CD1c-positive myeloid dendritic cell (primary cell): ENCODE data around the gene SLC7A4.
A peak's percentile ranks its signal among the peaks of the same experiment; 100 is the strongest.
"Not testable (repeated sequence)": the region's sequence is repeated elsewhere in the genome, so short reads cannot be mapped to it uniquely, and the experiment has no call there.

Source experiments
- DNase-seq: peaks from one replicate; pipeline ENCODE4 v3.0.0-alpha.2; 2016; ENCODE audit errors: extremely low spot score

SLC7A4 gene

DNA sequence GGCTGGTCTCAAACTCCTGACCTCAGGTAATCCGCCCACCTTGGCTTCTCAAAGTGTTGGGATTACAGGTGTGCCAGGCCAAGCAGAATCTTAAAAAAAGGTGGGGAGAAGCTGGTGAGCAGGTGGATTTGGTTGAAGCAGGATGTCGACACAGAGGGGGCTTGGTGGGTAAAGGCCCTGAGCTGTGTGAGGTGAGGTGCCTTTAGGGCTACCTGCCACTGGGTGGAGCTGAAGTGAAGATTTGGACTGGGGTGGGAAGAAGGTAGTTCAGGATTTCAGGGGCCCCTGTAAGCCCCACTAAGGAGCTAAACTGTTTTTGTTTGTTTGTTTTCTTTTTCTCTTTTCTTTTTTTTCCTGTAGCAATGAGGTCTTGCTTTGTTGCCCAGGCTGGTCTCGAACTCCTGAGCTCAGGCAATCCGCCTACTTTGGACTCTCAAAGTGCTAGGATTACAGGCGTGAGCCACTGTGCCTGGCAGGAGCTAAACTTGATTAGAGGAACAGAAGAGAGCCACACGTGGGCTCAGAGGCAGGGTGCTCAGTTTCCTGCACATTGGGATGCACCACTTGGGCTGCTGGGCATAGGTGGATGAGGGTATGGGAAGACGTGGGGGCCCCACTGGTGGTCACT, 11.4 kb downstream of the SLC7A4 start:
- DNase-seq = peak; percentile 8

DNA sequence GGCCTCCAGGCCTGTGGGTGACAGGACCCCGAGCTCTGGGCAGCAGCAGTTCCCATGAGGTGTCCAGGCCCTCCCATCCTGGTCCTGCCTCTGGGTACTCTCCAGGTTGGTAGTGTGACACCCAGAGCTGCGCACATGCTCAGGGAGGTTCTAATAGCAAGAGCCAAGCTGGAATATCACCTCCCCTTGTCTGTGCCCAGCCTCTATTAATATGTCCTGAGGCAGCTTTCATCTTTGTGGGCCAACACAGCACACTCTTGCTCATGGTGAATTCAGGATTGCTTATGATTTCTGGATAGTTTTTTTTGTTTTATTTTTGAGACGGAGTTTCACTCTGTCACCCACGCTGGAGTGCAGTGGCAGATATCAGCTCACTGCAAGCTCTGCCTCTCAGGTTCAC, 14.0 kb downstream of the SLC7A4 start:
- no peak for DNase-seq

- no peak for DNase-seq
Measured at GRCh38 chr22:21016644-21017420, 15.5 kb downstream of the SLC7A4 start.

DNA sequence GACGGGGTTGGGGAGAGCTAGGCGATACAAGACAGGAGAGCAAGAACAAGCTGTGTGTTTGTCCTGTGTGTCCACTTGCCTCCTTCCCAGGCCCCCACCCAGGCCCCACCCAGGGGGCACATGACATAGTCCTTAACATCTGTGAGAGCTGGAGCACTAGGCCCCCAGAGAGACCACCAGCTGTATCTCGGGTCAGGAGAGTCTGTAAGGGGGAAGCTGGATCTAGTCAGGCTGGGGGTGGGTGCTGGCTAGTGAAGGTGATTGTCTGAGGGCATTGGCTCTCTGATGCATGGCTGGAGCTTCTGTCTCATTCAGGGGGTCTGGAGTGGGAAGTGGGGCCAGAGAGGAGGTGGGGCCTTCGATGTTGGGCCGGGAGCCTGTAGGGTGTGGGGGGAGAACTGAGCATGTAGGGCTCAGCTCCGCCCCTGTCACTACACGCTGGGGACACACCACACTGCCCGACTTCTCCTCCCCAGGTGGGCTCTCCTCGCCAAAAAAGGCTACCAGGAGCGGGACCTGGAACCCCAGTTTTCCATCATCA, 16.8 kb downstream of the SLC7A4 start:
- no peak for DNase-seq

DNA sequence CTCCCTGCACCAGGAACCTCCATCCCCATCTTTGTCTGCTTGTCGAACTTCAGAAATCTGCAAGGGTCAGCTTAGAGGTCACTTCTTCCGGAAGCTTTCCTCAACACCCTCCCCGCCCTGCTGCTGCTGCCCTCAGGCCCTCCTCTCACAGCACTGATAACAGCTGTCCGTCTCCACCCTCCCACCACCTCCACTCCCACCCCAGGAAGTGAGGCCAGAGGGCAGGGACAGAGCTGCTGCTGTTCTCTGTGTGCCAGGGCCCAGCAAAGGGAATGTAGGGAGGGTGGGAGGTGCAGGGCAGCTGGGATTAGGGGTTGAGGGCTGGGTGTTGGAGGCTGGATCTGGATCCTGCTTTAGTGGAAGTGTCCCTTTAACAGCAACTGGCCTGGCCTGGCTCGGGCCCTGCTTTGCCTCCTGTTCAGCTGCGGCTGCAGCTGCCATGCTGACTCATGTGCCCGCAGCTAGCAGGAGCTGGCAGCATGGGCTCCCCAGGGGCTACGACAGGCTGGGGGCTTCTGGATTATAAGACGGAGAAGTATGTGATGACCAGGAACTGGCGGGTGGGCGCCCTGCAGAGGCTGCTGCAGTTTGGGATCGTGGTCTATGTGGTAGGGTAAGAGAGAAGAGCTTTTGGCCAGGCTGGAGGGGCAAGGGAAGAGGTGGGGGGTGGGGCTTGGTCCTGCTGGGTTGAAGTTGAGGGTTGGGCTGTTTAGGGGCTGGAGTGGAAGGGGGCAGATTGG, 17.5 kb downstream of the SLC7A4 start, which contains the start of gene P2RX6:
Gene P2RX6 (plus strand): TSS at position 440 of the 740 bp plus-strand sequence. CDS start 10 bp downstream, at position 450.
- peak; percentile 66 for DNase-seq

DNA sequence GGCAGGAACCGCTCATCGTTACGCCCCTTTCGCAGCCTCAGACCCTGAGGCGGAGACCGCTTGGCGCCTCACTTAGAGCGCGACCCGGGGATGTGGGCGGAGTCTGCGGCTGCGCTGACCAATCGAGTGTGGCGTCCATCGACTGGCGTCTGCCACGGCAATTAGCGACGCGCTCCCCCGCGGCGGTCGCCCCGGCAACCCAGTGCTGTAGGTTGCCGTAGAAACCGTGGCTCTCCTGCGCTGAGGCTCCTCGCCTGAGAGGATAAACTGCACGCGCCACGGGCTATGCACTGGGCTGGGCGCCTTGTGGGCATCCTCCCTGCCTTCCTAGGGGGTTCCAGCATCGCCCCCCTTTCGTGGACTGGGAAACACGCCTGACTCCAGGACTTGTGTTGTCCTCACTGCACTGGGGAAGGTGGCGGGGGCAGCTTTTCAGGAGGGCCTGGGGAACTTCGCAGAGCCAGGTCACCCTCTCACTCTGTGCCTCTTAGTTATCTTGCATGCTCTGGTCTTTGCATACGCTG, 18.1 kb downstream of the SLC7A4 start:
- DNase-seq = peak; percentile 95

DNA sequence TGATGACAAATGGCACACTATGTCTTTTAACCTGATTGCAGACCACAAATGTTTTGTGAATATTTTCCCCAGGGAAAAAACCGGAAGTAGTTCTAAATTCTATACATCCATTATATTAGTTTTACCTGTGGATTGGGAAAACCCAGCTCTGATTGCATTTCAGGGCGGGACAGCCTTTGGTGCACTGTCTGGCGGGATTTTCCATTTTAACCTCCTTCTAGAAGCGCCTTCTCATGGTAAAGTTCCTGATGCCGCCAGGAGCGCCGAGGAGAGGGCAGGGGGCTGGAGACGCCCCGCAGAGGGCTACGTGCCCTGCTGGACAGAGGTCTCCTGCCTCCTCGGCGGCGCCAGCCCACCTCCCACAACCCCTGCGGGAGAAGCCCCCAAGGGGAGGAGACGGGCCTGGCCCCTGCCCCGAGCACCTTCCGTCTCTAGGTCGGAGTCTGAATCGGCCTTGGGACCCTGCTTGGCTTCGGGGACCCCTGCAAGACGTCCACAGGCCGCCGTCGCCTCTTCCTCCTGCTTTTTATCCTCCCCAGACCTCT, 18.6 kb downstream of the SLC7A4 start:
- no peak for DNase-seq

DNA sequence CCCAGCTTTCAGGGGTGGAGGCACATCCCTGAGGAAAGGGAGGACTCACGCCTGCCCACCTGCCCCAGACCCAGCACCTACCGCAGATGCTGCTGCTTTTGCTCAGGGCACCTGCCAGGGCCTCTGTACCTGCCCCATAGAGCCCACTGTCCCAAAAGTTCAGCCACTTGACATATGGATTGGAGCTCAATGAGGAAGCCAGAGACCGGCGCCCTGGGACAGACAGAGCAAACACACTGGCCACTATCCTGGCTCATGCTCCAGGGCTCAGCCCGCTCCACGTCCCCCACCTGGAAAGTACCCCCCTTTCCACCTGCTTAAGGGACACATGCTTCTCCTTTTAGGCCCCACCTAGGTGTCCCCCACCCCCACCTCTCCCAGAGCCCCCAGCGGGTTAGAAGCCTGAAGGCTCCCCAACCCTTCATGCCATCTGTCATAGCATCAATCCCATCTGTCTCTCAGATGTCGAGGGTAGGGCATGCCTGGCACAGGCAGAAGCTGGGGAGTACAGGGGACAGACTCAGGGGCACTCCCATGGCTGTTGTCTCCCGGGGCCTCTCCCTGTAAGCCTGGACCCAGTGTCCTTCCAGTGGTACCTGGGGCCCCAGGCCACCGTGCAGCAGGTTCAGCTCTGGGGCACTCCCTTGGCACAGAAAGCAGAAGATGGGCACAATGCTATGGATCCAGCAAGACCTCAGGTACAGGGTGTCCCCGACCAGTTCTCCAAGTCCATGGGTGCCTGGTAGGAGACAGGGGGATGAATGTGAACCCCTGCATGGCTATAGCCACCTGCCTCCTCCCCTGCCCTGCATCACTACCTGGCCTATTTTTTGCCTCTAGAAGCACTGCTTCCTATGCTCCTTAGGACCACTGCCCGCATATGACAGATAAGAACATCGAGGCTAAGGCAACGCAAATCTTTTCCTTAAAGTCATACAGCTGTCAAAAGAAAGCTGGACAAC, 19.6 kb downstream of the SLC7A4 start:
- DNase-seq = no peak

DNA sequence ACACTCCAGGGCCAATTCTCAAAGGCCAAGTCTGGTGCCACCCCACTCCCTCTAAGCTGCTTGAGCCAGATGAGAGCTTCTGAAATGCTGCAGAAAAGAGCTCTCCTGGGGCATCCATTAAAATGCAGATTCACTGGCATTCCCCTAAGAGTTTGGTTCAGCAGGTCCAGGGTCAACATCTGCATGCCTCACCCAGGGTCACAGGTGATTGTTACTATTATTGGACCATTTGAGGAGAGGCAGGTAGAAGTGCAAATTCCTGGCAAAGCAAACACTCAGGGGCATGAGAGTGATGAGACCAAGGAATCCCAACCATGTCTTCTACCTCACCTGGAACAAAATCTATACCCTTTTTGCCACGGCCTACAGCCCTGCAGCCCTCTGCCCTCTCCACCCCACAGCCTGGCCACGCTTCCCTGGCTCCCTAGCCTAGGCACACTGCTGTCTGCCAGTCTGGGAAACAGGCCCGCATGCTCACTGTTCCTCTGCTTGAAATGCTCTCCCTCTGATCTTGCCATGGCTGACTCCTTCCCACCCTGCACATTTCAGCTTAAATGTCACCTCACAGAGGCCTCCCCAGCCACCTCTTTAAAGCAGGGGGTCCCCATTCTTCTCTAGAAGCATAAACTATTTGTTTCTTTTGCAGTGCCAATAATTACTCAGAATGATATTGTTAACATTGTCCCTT, 21.8 kb downstream of the SLC7A4 start:
- no peak for DNase-seq

DNA sequence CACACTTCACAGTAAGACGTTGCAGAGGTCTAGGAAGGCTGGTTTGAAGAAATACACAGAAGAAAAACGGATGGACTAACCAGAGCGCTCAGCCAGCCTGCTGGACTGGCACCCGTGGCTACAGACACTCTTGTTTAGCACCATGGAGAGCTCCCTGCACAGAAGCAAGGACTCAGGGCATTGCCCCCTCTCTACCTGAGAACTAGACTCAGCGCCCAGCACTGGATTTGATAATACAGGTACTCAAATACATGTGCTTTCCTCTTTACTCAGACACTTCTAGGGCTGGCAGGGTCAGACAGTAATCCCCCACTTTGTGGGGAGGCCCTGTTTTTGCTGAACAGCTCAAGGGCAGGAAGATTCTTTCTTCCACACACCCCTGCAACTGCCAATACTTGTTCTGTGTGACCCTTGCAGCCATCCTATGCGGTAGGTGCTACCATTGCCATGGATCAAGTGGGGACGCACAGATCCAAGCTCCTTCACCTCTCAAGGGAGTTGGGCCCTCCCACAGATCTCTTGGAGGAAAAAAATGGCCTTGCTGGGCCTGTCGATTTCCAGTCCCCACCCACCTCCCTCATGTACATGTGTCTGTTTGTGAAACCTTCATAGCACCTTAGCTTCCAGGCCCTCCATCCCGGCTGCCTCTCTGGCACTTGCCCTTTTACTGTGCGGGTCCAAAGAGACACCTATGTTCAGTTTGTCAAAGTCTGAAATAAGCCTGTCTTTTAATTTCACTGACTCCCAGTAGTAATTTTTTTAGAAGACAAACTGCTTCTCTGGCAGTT, 22.5 kb downstream of the SLC7A4 start:
- DNase-seq = peak; percentile 15

- not testable (repeated sequence) for DNase-seq
Measured at GRCh38 chr22:21009208-21009607, 23.2 kb downstream of the SLC7A4 start.

- no peak for DNase-seq
Measured at GRCh38 chr22:21003782-21004181, 28.6 kb downstream of the SLC7A4 start.

- peak; percentile 99 for DNase-seq
Measured at GRCh38 chr22:21001601-21002325, 30.6 kb downstream of the SLC7A4 start, which contains the start of gene THAP7. TSS of gene THAP7 (minus strand) at chr22:21002118. CDS start at chr22:21001911, 207 bp downstream.

GRCh38 chr22:21000987-21001600, 31.3 kb downstream of the SLC7A4 start:
- DNase-seq = no peak

- no peak for DNase-seq
Measured at GRCh38 chr22:21000207-21000986, 32.0 kb downstream of the SLC7A4 start.

DNA sequence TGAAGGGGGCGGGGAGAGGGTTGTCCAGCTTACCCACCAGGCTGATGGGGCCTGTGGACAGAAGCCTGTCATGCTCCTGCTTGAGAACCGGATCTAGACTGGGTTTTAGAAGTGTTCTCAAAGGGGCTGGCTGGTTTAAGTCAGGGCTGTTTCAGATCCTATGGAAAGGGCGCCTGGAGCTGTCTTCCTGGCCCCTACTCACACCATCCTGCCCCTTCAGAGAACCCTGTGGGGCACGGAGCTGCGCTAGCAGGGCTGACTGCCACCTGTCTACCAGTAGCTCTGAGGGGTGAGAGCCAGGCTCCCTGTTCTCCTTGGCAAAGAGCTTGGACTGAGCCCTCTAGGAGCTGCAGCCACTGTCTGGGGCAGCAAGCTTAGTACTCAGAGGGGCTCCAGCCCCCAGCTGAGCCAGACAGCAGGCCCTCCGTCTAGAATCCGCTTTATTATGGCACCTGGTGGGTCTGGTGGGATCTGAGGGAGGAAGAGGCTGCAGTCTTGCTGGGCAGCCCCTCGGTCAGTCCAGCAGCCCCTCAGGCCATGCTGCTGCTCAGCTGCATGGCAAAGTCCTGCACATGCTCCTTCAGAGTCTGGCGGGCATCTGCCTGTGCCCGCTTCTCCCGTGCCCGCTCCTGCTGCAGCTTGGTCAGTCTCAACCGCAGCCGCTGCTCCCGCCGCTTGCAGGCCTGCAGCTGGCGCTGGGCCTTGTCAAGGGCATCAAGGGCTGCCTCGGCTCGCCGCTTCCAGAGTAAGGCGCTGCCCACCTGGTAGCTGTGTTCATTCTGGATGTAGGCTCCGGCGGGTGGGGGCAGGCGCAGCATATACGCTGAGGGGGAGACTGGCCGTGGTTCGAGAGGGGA, 32.8 kb downstream of the SLC7A4 start:
- DNase-seq = no peak
